HL-60 (cell line): ENCODE measurements around the gene MXD3.
"Not testable (repeated sequence)": the region's sequence is repeated elsewhere in the genome, so short reads cannot be mapped to it uniquely, and the experiment has no call there.

Experiments used
- DNase-seq, 2 experiments: peaks; one replicate each; pipeline ENCODE4 v3.0.0-alpha.2; 2010 to 2020; ENCODE audit warnings: low read depth in 1 of 2, low spot score in 1 of 2
- H3K27ac ChIP-seq: fragments of 250-450 bp; sonication (Bioruptor Pico); replicated peaks from 2 replicates; pipeline ENCODE4 v1.5.1; 2020; ENCODE audit warnings: mild to moderate bottlenecking, moderate library complexity
- H3K27me3 ChIP-seq: fragments of 250-450 bp; sonication (Bioruptor Pico); 2 replicates; pipeline ENCODE4 v1.5.1; 2021; ENCODE audit warnings: mild to moderate bottlenecking, moderate library complexity; ENCODE audit not compliant: insufficient read depth, poor library complexity, severe bottlenecking
- H3K4me3 ChIP-seq: replicated peaks from 2 replicates; pipeline ENCODE4 v1.5.1; 2011; ENCODE audit warnings: mild to moderate bottlenecking, control low read depth, low read length; ENCODE audit not compliant: insufficient read depth
- GABPA ChIP-seq: IDR thresholded peaks from 2 replicates; pipeline ENCODE4 v1.6.1; 2012; ENCODE audit warnings: low read depth
- POLR2AphosphoS5 ChIP-seq: IDR thresholded peaks from 2 replicates; pipeline ENCODE4 v1.6.1; 2012; ENCODE audit warnings: low read depth
- REST ChIP-seq: IDR thresholded peaks from 2 replicates; pipeline ENCODE4 v1.6.1; 2012; ENCODE audit warnings: low read depth; ENCODE audit not compliant: insufficient replicate concordance
- SPI1 ChIP-seq: IDR thresholded peaks from 2 replicates; pipeline ENCODE4 v1.6.1; 2012; ENCODE audit warnings: low read depth, mild to moderate bottlenecking, borderline replicate concordance
- TF ChIP-seq, protein P1 (sequence below): IDR thresholded peaks from one replicate; pipeline ENCODE4 v1.5.1; 2011; ENCODE audit warnings: low read length, control low read depth, inconsistent platforms; ENCODE audit not compliant: insufficient read depth

MXD3 gene

GRCh38 chr5:177308740-177309139 lies 3.0 kb downstream of the MXD3 start:
- Histone ChIP-seq H3K4me3 (no peak overlapping the region), H3K27me3 (no peaks in the 10 kb centered on the region), H3K27ac (peak overlapping the region; percentile 91)
- no peak for DNase-seq
- TF ChIP-seq POLR2AphosphoS5 = no peak
- TF ChIP-seq REST = no peak
- TF ChIP-seq, protein P1, sequence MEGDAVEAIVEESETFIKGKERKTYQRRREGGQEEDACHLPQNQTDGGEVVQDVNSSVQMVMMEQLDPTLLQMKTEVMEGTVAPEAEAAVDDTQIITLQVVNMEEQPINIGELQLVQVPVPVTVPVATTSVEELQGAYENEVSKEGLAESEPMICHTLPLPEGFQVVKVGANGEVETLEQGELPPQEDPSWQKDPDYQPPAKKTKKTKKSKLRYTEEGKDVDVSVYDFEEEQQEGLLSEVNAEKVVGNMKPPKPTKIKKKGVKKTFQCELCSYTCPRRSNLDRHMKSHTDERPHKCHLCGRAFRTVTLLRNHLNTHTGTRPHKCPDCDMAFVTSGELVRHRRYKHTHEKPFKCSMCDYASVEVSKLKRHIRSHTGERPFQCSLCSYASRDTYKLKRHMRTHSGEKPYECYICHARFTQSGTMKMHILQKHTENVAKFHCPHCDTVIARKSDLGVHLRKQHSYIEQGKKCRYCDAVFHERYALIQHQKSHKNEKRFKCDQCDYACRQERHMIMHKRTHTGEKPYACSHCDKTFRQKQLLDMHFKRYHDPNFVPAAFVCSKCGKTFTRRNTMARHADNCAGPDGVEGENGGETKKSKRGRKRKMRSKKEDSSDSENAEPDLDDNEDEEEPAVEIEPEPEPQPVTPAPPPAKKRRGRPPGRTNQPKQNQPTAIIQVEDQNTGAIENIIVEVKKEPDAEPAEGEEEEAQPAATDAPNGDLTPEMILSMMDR = no peak
- TF ChIP-seq GABPA = no peak
- no peak for TF ChIP-seq SPI1

DNA sequence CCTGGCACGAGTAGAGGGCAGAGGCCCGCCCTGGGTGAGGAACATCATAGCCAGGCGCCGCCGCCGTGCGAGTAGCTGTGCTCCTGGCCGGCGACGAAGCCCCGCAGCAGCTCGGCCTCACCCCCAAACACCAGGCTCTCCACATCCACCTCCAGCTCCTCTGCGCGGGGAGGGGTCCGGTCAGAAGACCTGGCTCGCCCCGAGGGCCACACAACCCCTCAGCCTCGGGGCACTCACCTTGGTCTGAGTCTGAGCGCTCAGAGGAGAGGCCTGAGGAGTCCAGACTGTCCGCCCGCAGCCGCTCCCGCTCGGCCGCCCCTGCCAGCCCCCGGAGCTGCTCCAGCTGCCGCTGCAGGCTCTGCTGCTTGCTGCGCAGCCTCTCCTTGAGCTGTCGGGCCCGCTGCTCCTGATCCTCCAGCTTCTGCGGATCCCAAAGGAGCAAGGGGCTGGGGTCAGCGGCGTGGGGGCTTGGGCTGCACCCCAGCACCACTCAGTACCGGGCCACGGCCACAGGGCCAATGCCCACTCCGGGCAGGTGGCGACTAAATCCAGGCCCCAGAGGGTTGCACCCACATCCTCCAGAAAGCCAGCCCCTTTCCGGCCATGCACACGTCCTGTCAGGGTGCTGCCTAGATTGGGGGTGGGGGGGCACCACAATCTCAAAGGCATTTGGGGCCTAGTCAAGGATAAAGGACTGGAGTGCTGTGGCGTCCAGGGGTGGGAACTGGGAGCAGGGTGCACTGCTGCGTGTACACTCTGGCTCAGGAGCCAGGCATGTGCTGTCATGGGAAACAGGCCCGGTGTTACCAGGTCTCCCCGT lies 3.9 kb downstream of the MXD3 start:
- DNase-seq = peak in 1 of 2 experiments; percentile 48
- TF ChIP-seq GABPA (no peak), SPI1 (no peak), REST (no peak), POLR2AphosphoS5 (no peak)
- TF ChIP-seq, protein P1 = no peak
- Histone ChIP-seq H3K27me3 (no peaks in the 10 kb centered on the region), H3K4me3 (peak overlapping the region; percentile 33), H3K27ac (peak overlapping the region; percentile 91)

- DNase-seq = peak; percentile 90 to 95
- H3K27me3 ChIP-seq = no peaks in the 10 kb centered on the region
- peak; percentile 67 for TF ChIP-seq POLR2AphosphoS5
- TF ChIP-seq REST = peak; percentile 30
- TF ChIP-seq GABPA = peak; percentile 37
- TF ChIP-seq, protein P1 = peak; percentile 2
- TF ChIP-seq SPI1 = peak; percentile 74; the same call in 1 of the 2 replicates
- H3K27ac ChIP-seq = peak overlapping the region; percentile 91
- H3K4me3 ChIP-seq = peak overlapping the region; percentile 33
Measured at GRCh38 chr5:177306674-177307543, 4.8 kb downstream of the MXD3 start.

DNA sequence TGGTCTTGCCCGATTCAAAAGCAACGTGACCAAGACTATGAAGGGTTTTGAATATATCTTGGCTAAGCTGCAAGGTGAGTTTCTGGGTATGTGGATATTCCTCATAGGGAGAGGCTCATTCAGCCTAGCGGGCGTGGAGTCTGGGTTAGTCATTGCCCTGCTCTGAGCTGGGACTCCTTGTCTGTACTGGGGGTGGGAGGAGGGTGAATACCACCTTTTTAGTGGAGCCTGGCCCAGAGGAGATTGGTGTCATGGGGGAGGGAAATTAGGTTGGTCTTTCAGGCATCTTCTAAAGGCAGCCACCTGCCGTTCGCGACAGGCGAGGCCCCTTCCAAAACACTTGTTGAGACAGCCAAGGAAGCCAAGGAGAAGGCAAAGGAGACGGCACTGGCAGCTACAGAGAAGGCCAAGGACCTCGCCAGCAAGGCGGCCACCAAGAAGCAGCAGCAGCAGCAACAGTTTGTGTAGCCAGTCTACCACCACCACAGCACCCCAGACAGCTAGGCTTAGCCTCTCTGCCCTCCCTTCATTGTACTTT lies 5.5 kb downstream of the MXD3 start:
- not testable (repeated sequence) for DNase-seq, H3K27me3 ChIP-seq
- H3K27ac ChIP-seq = peak overlapping the region; percentile 91; the same call in 1 of the 2 replicates
- H3K4me3 ChIP-seq = peak overlapping the region; percentile 91
